ENCODE results near the gene SLCO4A1. TPM values are rescaled to one million over a fixed set of nuclear protein-coding genes. Genes with fewer than 3 reads are reported as not detected.

SLCO4A1 gene
- total and polyA plus RNA-seq, 9 donors = 1.1 to 10.9 (median 3.7) TPM

DNA sequence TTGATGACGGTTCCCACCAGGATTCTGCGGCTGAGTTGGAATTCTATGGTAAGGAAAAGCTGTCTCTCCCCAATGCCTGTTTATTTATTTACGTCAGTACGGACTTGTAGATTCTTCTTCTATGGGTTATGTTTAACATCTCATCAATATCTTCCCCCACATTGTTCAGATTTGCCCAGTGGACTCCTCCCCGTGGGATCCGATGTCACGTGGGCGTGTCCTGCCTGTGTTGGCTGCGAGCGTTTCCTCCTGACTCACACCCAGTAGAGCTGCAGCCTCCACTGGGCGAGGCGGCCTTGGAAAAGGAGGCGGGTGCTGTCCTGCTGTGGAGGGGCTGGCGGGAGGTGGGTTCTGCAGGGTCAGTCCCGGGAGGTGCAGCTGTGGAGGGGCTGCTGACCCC is 46.8 kb upstream of the SLCO4A1 start:
- DNase-seq = peak; percentile 45 to 68 (median 47)
- Histone ChIP-seq H3K4me3 (no peak overlapping the region), H3K4me1 (ENCODE audit: insufficient read depth) (peaks cover 3% of the 10 kb centered on the region), H3K9me3 (no peaks in the 10 kb centered on the region), H3K27me3 (no peaks in the 10 kb centered on the region), H3K36me3 (no peaks in the 10 kb centered on the region), H3K27ac (no peak overlapping the region)
- WGBS, 3 donors = 2 to 5% (median 3%) methylated on average over 15 of the region's 15 CpGs
- intact Hi-C loops (cut with DNase I) = loop anchor here in 1 of 4 donors (10.0 kb wide), 1 partner anchor 171 kb away; the partner anchor contains the start of gene RBBP8NL
- TF ChIP-seq, protein P1, sequence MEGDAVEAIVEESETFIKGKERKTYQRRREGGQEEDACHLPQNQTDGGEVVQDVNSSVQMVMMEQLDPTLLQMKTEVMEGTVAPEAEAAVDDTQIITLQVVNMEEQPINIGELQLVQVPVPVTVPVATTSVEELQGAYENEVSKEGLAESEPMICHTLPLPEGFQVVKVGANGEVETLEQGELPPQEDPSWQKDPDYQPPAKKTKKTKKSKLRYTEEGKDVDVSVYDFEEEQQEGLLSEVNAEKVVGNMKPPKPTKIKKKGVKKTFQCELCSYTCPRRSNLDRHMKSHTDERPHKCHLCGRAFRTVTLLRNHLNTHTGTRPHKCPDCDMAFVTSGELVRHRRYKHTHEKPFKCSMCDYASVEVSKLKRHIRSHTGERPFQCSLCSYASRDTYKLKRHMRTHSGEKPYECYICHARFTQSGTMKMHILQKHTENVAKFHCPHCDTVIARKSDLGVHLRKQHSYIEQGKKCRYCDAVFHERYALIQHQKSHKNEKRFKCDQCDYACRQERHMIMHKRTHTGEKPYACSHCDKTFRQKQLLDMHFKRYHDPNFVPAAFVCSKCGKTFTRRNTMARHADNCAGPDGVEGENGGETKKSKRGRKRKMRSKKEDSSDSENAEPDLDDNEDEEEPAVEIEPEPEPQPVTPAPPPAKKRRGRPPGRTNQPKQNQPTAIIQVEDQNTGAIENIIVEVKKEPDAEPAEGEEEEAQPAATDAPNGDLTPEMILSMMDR (IDR thresholded peaks at IDR 0.05) = no peak
- TF ChIP-seq EP300 (IDR thresholded peaks at IDR 0.05) (no peak), POLR2A (IDR thresholded peaks at IDR 0.05) (no peak)

DNA sequence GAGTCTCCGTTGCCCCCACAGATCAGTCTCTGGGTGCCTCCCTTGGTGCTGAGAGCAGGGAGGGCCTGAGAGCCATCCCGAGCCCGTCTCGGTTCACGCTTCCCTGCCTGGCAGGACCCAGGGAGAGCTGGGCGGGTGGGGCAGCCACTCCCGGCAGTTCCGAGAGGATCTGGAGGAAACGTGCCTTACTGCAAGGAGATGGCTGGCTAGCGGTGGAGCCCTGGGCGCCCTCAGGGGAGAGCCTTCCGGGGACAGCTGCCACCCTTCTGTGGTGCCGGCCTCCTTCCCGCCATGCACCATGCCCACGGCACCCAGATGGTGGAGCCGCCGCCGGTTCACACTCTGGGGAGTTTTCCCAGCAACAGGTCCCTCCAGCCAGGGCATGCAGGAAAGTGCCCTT is 45.8 kb upstream of the SLCO4A1 start:
- no peaks in the 10 kb centered on the region for H3K27me3 ChIP-seq
- no peak for TF ChIP-seq EP300 (IDR thresholded peaks at IDR 0.05)
- TF ChIP-seq, protein P1 (IDR thresholded peaks at IDR 0.05) = no peak
- TF ChIP-seq POLR2A (IDR thresholded peaks at IDR 0.05) = no peak
- H3K4me1 ChIP-seq (ENCODE audit: insufficient read depth) = peaks cover 3% of the 10 kb centered on the region
- no peak for DNase-seq
- WGBS, 3 donors = 57 to 66% (median 62%) methylated on average over 16 to 18 of the region's 18 CpGs
- H3K36me3 ChIP-seq = no peaks in the 10 kb centered on the region
- H3K4me3 ChIP-seq = no peak overlapping the region
- intact Hi-C loops (cut with DNase I) = loop anchor here in 1 of 4 donors (10.0 kb wide), 1 partner anchor 172 kb away; the partner anchor contains the start of gene RBBP8NL
- H3K27ac ChIP-seq = no peak overlapping the region
- no peaks in the 10 kb centered on the region for H3K9me3 ChIP-seq

DNA sequence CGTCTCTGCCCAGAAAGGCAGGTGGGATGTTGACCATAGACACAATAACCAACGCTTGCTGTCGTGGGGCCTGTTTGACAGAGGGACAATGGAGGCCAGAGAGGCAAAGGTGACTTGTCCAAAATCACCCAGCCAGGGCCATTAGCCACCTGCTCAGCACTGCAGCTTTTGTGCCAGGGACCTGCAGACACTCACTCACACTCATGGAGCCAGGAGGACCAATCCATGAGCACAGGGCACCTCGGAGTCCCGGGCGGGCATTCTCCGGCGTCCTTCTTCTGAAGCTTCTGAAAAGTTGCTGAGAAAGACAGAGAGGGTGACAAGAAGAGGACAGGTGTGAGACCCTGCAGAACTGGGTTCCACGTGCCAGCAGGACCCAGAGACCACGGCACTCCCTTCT is 45.4 kb upstream of the SLCO4A1 start:
- WGBS, 3 donors = 78 to 86% (median 80%) methylated on average over 10 of the region's 10 CpGs
- H3K4me1 ChIP-seq (ENCODE audit: insufficient read depth) = peaks cover 3% of the 10 kb centered on the region
- H3K27ac ChIP-seq = no peak overlapping the region
- no peak for DNase-seq
- intact Hi-C loops (cut with DNase I) = loop anchor here in 1 of 4 donors (10.0 kb wide), 1 partner anchor 172 kb away; the partner anchor contains the start of gene RBBP8NL
- no peaks in the 10 kb centered on the region for H3K36me3 ChIP-seq
- no peaks in the 10 kb centered on the region for H3K27me3 ChIP-seq
- no peak overlapping the region for H3K4me3 ChIP-seq
- TF ChIP-seq EP300 (IDR thresholded peaks at IDR 0.05) (no peak), POLR2A (IDR thresholded peaks at IDR 0.05) (no peak)
- TF ChIP-seq, protein P1 (IDR thresholded peaks at IDR 0.05) = no peak
- H3K9me3 ChIP-seq = no peaks in the 10 kb centered on the region

DNA sequence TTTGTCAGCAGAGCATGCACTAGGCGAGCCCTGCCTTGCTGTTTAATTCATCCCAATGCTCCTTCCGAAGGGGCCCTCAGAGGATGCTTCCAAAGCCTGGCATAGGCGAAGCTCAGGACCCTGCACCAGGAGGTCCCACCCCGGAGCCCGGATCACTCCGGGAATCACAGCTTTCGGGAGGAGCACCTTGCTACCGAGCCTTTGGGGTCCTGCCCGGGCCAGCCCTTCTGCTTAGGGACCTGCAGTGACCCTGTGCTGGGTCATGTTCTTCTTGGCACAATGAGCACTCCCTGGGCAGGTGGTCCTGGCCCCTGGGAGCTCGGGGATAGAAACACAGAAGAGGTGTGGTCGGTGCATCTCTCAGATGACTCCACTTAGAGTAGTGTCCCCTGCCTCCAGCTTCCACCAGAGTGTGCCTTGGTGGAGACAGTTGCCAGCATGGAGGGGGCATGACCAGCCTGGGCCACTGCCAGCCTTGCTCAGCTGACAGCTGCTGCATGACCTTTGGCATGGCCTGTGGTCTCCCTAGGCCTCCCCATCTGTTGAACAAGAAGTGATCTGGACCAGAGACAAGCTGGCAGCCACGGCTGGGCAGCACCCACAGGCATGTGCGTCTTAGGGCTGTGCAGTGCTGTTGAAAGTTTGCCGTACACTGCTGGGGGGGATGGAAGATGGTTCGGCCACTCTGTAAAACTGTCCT is 44.7 kb upstream of the SLCO4A1 start:
- 83 to 93% (median 86%) methylated on average over 15 of the region's 15 CpGs for WGBS, 3 donors
- TF ChIP-seq, protein P1 (IDR thresholded peaks at IDR 0.05) = no peak
- TF ChIP-seq EP300 (IDR thresholded peaks at IDR 0.05) = no peak
- no peak for TF ChIP-seq POLR2A (IDR thresholded peaks at IDR 0.05)
- intact Hi-C loops (cut with DNase I) = loop anchor here in 1 of 4 donors (10.0 kb wide), 1 partner anchor 173 kb away; the partner anchor contains the start of gene RBBP8NL
- Histone ChIP-seq H3K9me3 (no peaks in the 10 kb centered on the region), H3K27ac (no peak overlapping the region), H3K4me3 (no peak overlapping the region), H3K4me1 (ENCODE audit: insufficient read depth) (peaks cover 3% of the 10 kb centered on the region), H3K27me3 (no peaks in the 10 kb centered on the region), H3K36me3 (no peaks in the 10 kb centered on the region)
- no peak for DNase-seq

Measured in ovary (tissue), 9 donors.